ENCODE results near the gene VSIG2.

GRCh38 chr11:124791626-124792341 is 39.7 kb upstream of the VSIG2 start:
- TF ChIP-seq CEBPB (IDR thresholded peaks at IDR 0.05) (no peak), MAX (IDR thresholded peaks at IDR 0.05) (no peak), EP300 (IDR thresholded peaks at IDR 0.05; ENCODE audit: borderline replicate concordance) (no peak), YY1 (IDR thresholded peaks at IDR 0.05; ENCODE audit: low read depth) (no peak), CREB1 (IDR thresholded peaks at IDR 0.05; ENCODE audit: low read depth) (no peak), ZBTB7A (IDR thresholded peaks at IDR 0.05; ENCODE audit: low read depth) (no peak), FOXM1 (IDR thresholded peaks at IDR 0.05; ENCODE audit: borderline replicate concordance, low read depth) (no peak), RAD21 (IDR thresholded peaks at IDR 0.05; ENCODE audit: low read depth) (no peak), TAF1 (IDR thresholded peaks at IDR 0.05; ENCODE audit: low read depth) (no peak)

Measured in Ishikawa (cell line).